ENCODE measurements around the gene DSCAM. TPM values are rescaled to one million over a fixed set of nuclear protein-coding genes. Genes with fewer than 3 reads are reported as not detected.

DSCAM gene
- total RNA-seq, 2 experiments from 2014 or later = not detected

DNA sequence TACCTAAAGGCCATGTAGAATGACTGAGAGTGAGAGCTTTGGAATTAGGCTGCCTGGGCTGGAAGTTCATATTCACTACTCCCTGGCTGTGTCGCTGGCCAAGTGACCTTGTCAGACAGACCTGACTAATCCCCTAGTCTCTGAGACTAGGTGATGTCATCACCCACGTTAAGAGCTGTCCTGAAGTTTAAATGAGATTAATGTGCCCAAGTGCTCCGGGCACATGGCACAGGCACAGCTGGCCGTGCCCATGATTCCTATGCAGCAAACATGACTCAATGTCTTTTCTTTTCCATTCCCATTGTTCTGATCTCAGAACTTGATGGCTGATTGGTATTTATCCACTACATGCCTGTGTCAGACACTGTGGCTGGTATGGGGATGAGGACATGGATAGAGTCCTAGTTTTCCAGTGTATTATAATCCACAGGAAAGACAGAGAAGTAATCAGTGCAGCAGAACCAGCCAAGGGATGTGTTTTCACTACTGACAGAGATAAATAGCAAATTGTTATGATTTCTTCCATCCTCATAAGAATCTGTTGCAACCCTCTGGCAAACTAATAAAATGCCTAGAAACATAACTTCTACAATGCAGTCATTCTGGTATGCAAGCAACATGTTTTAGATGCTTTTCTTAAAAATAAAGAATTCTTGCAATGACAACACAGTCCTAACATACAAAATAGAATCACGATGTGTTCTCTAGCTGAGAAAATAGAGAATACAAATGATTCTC lies 798.8 kb downstream of the DSCAM start:
- H3K9me3 ChIP-seq (ENCODE audit: control insufficient read depth in 1 of 2, insufficient read depth in 1 of 2, low read length in 2 of 2) = peaks cover 0 to 13% of the 10 kb centered on the region in 2 experiments
- H3K27ac Mint-ChIP-seq = no peak overlapping the region
- DNase-seq = no peak
- TF ChIP-seq CTCF (IDR thresholded peaks at IDR 0.05) = no peak
- no peak overlapping the region for H3K27ac ChIP-seq (ENCODE audit: low read depth in 1 of 2, low read length in 2 of 2)
- intact Hi-C loops (cut with DNase I, micrococcal nuclease) = no loop called here
- H3K27me3 ChIP-seq (ENCODE audit: control insufficient read depth in 1 of 2, insufficient read depth in 2 of 2, low read length in 2 of 2) = no peaks in the 10 kb centered on the region
- ChIA-PET CTCF (no interaction called here), POLR2A (no interaction called here)
- no peaks in the 10 kb centered on the region for H3K4me1 Mint-ChIP-seq (ENCODE audit: low read depth)
- H3K36me3 ChIP-seq (ENCODE audit: insufficient read depth, low read length) = no peaks in the 10 kb centered on the region
- no peaks in the 10 kb centered on the region for H3K36me3 Mint-ChIP-seq (ENCODE audit: low read depth)
- H3K4me3 Mint-ChIP-seq = no peak overlapping the region
- H3K27me3 Mint-ChIP-seq = no peaks in the 10 kb centered on the region
- no peaks in the 10 kb centered on the region for H3K9me3 Mint-ChIP-seq
- ATAC-seq (ENCODE audit: poor library complexity) = no peak
- no peak overlapping the region for H3K4me3 ChIP-seq (ENCODE audit: low read length)
- H3K4me1 ChIP-seq (ENCODE audit: insufficient read depth, low read length) = no peaks in the 10 kb centered on the region

- no peak for TF ChIP-seq CTCF (IDR thresholded peaks at IDR 0.05)
- Histone ChIP-seq H3K27me3 (ENCODE audit: control insufficient read depth in 1 of 2, insufficient read depth in 2 of 2, low read length in 2 of 2) (no peaks in the 10 kb centered on the region), H3K4me1 (ENCODE audit: insufficient read depth, low read length) (no peaks in the 10 kb centered on the region), H3K4me3 (ENCODE audit: low read length) (no peak overlapping the region), H3K27ac (ENCODE audit: low read depth in 1 of 2, low read length in 2 of 2) (no peak overlapping the region), H3K36me3 (ENCODE audit: insufficient read depth, low read length) (no peaks in the 10 kb centered on the region), H3K9me3 (ENCODE audit: control insufficient read depth in 1 of 2, insufficient read depth in 1 of 2, low read length in 2 of 2) (peaks cover 0 to 20% of the 10 kb centered on the region in 2 experiments)
- H3K36me3 Mint-ChIP-seq (ENCODE audit: low read depth) = no peaks in the 10 kb centered on the region
- ChIA-PET POLR2A (no interaction called here), CTCF (no interaction called here)
- intact Hi-C loops (cut with DNase I, micrococcal nuclease) = no loop called here
- no peaks in the 10 kb centered on the region for H3K9me3 Mint-ChIP-seq
- H3K4me1 Mint-ChIP-seq (ENCODE audit: low read depth) = no peaks in the 10 kb centered on the region
- no peak overlapping the region for H3K27ac Mint-ChIP-seq
- no peak overlapping the region for H3K4me3 Mint-ChIP-seq
- ATAC-seq (ENCODE audit: poor library complexity) = no peak
- DNase-seq = no peak
- H3K27me3 Mint-ChIP-seq = no peaks in the 10 kb centered on the region
Observed at GRCh38 chr21:40047211-40047610, 799.7 kb downstream of the DSCAM start.

DNA sequence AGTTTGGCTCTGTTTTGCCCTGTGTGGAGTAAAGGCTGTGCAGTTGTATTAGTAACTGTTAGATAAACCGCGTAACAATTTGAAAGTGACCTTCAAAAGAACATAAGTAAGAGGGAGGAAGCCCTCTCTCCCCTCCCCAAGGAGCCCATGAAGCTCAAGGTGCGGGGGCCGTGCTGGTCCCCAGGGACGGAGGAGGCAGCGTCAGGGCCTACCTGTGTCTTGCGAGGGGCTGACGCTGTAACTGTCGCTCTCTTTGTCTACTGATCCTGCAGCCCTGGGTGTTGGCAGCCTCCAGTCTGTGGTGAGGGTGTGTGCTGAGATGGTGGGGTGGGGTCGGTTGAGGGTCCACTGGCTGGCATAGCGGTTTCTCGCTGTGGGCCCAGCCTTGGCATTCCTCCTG lies 803.1 kb downstream of the DSCAM start:
- POLR2A ChIA-PET = no interaction called here

More for the DNA sequence above, 803.1 kb downstream of the DSCAM start:
- Histone ChIP-seq H3K4me3 (ENCODE audit: low read length) (no peak overlapping the region), H3K27me3 (ENCODE audit: control insufficient read depth in 1 of 2, insufficient read depth in 2 of 2, low read length in 2 of 2) (no peaks in the 10 kb centered on the region), H3K9me3 (ENCODE audit: control insufficient read depth in 1 of 2, insufficient read depth in 1 of 2, low read length in 2 of 2) (peaks cover 0 to 25% of the 10 kb centered on the region in 2 experiments), H3K4me1 (ENCODE audit: insufficient read depth, low read length) (no peaks in the 10 kb centered on the region), H3K36me3 (ENCODE audit: insufficient read depth, low read length) (no peaks in the 10 kb centered on the region), H3K27ac (ENCODE audit: low read depth in 1 of 2, low read length in 2 of 2) (no peak overlapping the region)
- Mint-ChIP-seq H3K4me1 (ENCODE audit: low read depth) (no peaks in the 10 kb centered on the region), H3K27me3 (no peaks in the 10 kb centered on the region), H3K36me3 (ENCODE audit: low read depth) (no peaks in the 10 kb centered on the region), H3K9me3 (no peaks in the 10 kb centered on the region), H3K4me3 (no peak overlapping the region), H3K27ac (no peak overlapping the region)
- CTCF ChIA-PET = no interaction called here
- intact Hi-C loops (cut with DNase I, micrococcal nuclease) = no loop called here
- no peak for DNase-seq
- ATAC-seq (ENCODE audit: poor library complexity) = no peak
- TF ChIP-seq CTCF (IDR thresholded peaks at IDR 0.05) = no peak
